ENCODE measurements around the gene KRTAP5-2.
"Not testable (repeated sequence)": the region's sequence is repeated elsewhere in the genome, so short reads cannot be mapped to it uniquely, and the experiment has no call there.

The KRTAP5-2 gene

GRCh38 chr11:1589996-1590395, 8.1 kb downstream of the KRTAP5-2 start:
- DNase-seq (ENCODE audit: low spot score), result no peak

DNA sequence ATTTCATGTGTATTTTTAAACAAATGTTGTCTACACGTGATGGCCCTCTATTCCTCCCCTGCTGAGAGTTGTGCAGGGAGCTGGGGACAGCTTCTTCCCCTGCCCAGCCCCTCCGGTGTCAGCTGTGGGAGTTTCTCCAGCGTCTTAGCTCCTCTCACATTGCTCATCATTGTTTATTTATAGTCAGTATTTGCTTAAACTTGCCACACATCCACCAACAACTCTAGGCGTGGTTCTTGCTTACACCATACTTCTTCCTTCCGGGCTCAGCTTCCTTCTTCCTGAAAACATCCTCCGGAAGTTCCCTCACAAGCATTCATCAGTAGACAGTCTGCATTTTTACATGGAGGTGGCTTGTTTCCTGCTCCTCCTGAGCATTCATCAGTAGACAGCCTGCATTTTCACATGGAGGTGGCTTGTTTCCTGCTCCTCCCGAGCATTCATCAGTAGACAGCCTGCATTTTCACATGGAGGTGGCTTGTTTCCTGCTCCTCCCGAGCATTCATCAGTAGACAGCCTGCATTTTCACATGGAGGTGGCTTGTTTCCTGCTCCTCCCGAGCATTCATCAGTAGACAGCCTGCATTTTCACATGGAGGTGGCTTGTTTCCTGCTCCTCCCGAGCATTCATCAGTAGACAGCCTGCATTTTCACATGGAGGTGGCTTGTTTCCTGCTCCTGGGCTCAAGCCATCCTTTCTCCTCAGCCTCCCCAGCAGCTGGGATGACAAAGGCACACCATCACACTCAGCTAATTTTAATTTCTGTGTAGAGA, 8.7 kb downstream of the KRTAP5-2 start:
- not testable (repeated sequence) for DNase-seq (ENCODE audit: low spot score)

- DNase-seq (ENCODE audit: low spot score), result no peak
These were observed 11.4 kb downstream of the KRTAP5-2 start for GRCh38 chr11:1586699-1587098.

- not testable (repeated sequence) for DNase-seq (ENCODE audit: low spot score)
These were observed 13.3 kb downstream of the KRTAP5-2 start, which contains the start of gene KRTAP5-1 for GRCh38 chr11:1584661-1585370. TSS of gene KRTAP5-1 (minus strand) at chr11:1585283. CDS start at chr11:1585249, 34 bp downstream.

DNA sequence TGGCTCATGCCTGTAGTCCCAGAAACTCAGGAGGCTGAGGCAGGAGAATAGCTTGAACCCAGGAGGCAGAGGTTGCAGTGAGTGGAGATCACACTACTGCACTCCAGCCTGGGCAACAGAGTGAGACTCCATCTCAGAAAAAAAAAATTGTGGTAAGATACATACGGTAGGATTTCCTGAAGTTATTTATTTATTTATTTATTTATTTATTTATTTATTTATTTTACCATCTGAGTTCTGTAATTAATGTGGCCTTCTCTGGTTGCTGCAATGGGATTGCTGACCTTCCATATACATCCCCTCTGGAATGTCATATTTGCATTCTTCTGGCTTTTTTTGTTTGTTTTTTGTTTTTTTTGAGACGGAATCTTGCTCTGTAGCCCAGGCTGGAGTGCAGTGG, 15.2 kb downstream of the KRTAP5-2 start:
- not testable (repeated sequence) for DNase-seq (ENCODE audit: low spot score)

DNA sequence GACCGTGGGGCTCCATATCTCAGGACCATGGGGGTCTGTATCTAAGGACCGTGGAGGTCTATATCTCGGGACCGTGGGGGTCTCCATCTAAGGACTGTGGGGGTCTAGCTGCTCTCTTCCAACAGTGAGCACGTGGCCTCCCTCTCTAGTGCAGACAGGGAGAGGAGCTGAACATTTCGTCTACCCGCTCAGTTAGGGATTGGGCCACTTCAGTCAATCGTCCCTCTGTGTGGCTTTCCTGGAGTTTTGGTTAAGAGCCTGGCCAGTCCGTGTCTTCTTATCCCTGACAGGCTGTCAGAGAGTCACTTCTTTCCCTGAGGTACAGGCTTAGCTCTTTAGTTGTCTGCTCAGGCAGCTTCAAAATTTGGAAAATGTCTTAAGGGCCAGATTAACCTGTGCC, 16.1 kb downstream of the KRTAP5-2 start:
- DNase-seq (ENCODE audit: low spot score), result no peak

DNA sequence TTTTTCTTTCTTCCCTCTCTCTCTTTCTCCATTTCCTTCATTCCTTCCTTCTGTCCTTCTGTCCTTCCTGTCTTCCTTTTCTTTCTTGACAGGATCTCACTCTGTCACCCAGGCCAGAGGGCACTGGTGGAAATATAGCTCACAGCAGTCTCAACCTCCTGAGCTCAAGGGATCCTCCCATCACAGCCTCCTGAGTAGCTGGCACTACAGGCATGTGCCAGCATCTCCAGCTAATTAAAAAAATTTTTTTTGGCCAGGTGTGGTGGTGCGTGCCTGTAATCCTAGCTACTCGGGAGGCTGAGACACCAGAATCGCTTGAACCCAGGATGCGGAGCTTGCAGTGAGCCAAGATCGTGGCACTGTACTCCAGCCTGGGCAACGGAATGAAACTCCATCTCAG, 21.3 kb downstream of the KRTAP5-2 start:
- no peak for DNase-seq (ENCODE audit: low spot score)

DNA sequence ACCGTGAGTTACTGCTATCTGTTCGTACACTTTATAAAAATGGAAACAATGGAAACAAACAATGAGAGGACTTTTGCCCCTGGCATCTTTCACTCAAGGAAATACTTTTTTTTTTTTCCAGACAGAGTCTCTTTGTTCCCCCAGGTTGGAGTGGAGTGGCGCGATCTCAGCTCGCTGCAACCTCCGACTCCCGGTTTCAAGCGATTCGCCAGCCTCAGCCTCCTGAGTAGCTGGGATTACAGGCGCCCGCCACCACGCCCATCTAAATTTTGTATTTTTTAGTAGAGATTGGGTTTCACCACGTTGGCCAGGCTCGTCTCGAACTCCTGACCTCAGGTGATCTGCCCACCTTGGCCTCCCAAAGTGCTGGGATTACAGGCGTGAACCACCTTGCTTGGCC, 22.3 kb downstream of the KRTAP5-2 start:
- DNase-seq (ENCODE audit: low spot score), result not testable (repeated sequence)

DNA sequence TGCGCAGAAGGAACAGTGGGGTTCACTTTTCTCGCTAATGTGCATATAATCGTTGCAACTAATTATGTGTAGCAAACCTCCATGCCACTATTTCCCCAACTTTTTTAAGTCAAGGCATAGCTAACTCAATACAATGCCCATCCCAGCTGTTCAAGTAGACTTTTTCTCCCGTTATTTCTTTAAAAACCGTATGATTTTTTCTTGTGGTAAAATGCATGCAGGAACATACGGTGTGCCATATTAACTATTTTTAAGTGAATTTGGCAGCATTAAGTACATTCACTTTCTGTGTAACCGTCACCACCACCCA, 23.2 kb downstream of the KRTAP5-2 start:
- no peak for DNase-seq (ENCODE audit: low spot score)

- DNase-seq (ENCODE audit: low spot score), result peak; percentile 73
These were observed 23.7 kb downstream of the KRTAP5-2 start for GRCh38 chr11:1574238-1574932.

DNA sequence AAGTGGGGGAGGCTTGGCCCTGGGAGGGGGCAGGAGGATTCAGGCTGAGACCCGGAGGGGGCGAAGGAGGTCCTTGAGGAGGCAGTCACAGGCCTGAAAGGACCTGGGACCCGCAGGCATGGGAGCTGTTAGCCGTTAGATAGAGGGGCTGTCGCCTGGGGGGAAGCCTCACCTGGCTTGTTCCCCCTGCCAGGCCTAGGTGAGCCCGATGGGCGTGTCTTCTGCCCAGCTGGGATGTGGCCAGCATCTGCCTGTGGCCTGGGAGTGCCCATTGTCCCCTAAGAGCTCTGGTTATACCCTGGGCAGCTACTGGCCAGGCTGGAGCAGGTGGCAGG, 24.2 kb downstream of the KRTAP5-2 start:
- no peak for DNase-seq (ENCODE audit: low spot score)

DNA sequence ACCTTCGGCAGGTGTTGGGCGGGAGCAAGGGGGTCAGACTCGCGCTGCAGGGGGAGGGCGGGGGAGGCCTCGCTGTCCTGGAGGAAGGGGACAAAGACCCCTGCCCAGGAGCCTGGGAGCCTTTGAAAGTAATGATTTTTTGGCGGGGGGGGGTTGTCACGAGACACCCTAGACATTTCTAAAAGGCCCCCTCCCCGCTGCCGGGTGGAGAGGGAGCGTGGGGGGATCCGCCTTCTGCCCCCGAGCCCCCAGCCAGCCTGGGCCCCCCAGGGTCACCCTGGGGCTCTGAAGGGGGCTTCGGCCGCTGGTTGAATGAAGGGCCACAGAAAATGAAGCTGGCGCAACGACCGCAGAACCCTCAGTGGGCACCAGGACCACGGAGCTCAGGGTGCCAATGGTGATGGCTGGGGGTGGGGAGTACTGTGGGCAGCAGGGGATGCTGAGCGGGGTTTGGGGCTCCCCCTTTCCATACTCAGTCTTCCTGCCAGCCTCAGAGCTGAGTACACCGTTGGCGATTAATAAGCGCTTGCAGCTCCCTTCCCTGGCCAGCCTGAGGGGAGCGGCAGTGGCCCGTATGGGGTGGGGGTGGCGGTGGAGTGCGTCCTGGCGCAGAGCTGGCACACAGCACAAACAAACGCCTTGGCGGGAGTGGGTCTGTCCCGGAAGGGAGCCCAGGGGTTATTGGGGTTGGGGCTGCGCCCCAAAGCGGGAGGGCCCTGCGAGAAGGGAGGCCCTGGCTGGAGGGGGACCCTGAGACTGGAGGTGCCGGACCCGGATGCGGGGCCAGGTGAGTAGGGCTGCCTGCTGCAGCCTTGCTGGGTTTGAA, 24.8 kb downstream of the KRTAP5-2 start:
- DNase-seq (ENCODE audit: low spot score), result no peak

DNA sequence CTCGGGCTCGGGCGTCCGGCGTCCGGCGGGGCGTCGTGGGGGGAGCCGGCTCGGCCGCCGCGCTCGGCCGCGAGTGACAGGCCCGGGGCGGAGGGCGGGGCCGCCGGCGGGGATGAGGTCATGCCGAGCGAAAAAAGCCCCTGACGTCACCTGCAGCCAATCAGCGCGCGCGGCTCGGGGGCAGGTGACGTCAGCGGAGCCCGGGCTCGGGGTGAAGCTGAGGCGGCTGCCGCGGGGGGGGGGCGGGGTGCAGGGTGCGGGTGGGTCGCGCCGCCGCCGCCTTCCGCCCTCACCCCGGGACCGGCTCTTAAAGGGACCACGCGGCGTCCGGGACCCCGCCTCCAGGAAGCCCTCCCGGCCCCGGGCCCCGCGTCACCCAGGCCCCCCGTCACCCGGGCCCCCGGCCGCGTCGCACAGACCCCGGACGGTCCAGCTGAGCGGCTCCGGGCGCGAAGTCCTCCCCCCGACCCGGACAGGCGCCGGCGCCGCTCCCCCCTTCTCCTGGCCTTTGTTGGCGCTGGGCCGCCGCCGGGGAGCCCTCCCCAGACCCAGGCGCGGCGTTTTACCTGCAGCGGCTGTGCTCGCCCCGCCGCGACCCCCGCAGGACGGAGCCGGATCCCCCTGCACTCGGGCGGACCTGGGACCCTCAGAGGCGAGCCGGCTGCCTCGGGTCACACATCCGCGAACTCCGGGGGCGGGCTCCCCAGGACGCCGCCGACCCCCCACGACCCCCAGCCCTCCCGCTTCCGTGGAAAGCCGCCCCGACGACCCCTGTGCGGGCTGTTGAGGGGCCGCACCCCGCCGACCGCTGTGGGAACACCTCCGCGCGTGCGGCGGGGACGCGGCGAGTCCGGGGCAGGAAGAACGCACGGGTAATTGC, 25.7 kb downstream of the KRTAP5-2 start, which contains the start of gene DUSP8:
Gene DUSP8 (minus strand): TSS at position 75 of the 880 bp plus-strand sequence. CDS start 6,445 bp downstream, outside the sequence.
- peak; percentile 98 for DNase-seq (ENCODE audit: low spot score)

DNA sequence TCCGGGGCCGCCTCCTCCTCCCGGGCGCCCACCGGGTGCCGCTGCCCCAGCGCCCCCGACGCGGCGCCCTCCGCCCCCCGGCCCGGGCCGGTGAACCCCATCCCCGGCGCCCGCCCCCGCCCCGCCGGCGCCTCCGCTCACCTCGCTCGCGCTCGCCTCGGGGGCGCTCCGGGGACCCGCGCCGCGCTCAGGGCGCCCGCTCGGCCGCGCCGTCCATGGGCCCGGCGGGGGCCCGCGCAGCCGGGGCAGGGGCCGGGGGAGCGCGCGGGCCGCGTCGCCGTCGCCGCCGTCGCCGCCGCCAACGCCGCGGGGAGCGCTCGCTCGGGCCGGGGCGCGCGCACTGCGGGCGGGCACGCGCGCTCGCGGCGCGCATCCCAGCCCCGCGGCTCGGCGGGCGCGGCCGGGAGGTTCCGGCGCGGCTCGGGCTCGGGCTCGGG, 26.3 kb downstream of the KRTAP5-2 start:
- no peak for DNase-seq (ENCODE audit: low spot score)

- no peak for DNase-seq (ENCODE audit: low spot score)
These were observed 27.0 kb downstream of the KRTAP5-2 start for GRCh38 chr11:1570896-1571759.

- DNase-seq (ENCODE audit: low spot score), result no peak
These were observed 27.6 kb downstream of the KRTAP5-2 start for GRCh38 chr11:1570531-1570895.

DNA sequence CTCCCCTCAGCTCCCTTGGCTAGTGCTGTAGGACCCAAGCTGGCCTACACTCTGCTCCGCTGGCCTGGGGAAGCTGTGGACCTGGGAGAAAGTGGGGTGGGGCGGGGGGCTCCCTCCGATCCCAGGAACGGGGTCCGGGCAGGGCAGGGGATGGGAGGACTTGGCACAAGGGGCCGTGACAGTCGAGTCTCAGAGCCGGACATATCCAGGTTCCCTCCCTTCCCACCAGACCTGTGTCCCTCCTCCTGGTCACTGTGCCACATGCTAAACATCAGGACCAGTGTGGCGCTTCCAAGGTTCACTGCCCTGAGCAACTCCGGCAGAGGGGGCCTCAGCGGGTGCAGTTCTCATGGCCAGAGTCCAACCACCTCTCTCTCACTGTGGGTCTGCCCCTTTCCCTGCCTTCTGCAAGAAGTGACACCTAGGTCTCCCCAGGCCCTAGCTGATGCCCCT, 28.1 kb downstream of the KRTAP5-2 start:
- no peak for DNase-seq (ENCODE audit: low spot score)

GRCh38 chr11:1569251-1569780, 28.8 kb downstream of the KRTAP5-2 start:
- no peak for DNase-seq (ENCODE audit: low spot score)

GRCh38 chr11:1568441-1568911, 29.6 kb downstream of the KRTAP5-2 start:
- DNase-seq (ENCODE audit: low spot score), result no peak

DNA sequence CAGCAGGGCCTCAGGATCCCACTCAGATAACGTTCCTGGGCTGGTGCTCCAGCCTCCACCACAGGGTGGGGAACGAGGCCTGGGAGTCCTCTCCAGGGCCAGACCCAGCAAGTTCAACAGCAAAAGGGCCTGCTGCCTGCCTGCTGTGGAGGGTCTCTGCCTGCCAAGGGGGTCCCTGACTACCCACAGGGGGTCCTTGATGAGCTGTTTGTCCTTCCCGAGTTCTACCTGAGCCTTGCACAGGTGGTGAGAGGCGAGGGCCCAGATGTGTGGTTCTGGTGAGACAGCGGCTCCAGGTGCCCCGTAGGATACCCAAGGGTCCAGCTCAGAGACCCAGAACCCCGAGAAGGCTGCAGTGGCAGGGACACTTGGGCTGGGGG, 30.4 kb downstream of the KRTAP5-2 start:
- DNase-seq (ENCODE audit: low spot score), result no peak

All from HuH-7 (cell line).